ENCODE measurements around the gene CEP192.

The CEP192 gene

GRCh38 chr18:13107074-13107473 is 115.9 kb downstream of the CEP192 start:
- DNase-seq, result no peak

GRCh38 chr18:13108330-13108729 is 117.2 kb downstream of the CEP192 start:
- no peak for DNase-seq

GRCh38 chr18:13110559-13110958 is 119.4 kb downstream of the CEP192 start:
- no peak for DNase-seq

- peak; percentile 6 for DNase-seq
Observed at GRCh38 chr18:13112982-13113381, 121.8 kb downstream of the CEP192 start.

- DNase-seq, result no peak
Observed at GRCh38 chr18:13120255-13120654, 129.1 kb downstream of the CEP192 start.

- DNase-seq, result no peak
Observed at GRCh38 chr18:13120983-13121441, 129.8 kb downstream of the CEP192 start.

- DNase-seq, result no peak
Observed at GRCh38 chr18:13124411-13124810, 133.2 kb downstream of the CEP192 start.

- no peak for DNase-seq
Observed at GRCh38 chr18:13125191-13125590, 134.0 kb downstream of the CEP192 start.

- no peak for DNase-seq
Observed at GRCh38 chr18:13126966-13127598, 135.9 kb downstream of the CEP192 start.

- DNase-seq, result no peak
Observed at GRCh38 chr18:13131283-13131682, 140.1 kb downstream of the CEP192 start.

GRCh38 chr18:13134551-13135401 is 143.6 kb downstream of the CEP192 start:
- DNase-seq, result no peak

GRCh38 chr18:13136056-13136903 is 145.1 kb downstream of the CEP192 start:
- DNase-seq, result peak; percentile 11

GRCh38 chr18:13136904-13137669 is 145.9 kb downstream of the CEP192 start:
- peak; percentile 1 for DNase-seq

- peak; percentile 39 for DNase-seq
Observed at GRCh38 chr18:13137670-13138419, 146.7 kb downstream of the CEP192 start.

GRCh38 chr18:13138420-13139139 is 147.4 kb downstream of the CEP192 start:
- DNase-seq, result no peak

GRCh38 chr18:13139885-13140450 is 148.8 kb downstream of the CEP192 start:
- peak; percentile 2 for DNase-seq

- no peak for DNase-seq
Observed at GRCh38 chr18:13141209-13141608, 150.0 kb downstream of the CEP192 start.

GRCh38 chr18:13145636-13146190 is 154.6 kb downstream of the CEP192 start:
- peak; percentile 61 for DNase-seq

GRCh38 chr18:13147130-13147529 is 156.0 kb downstream of the CEP192 start:
- peak; percentile 79 for DNase-seq

- no peak for DNase-seq
Observed at GRCh38 chr18:13151656-13152055, 160.5 kb downstream of the CEP192 start.

Data from NCI-H2029 treated with DMSO at 0.1 percent for 48 hours (cell line).